Adrenal gland (tissue), 12 donors: Measurements from ENCODE around the gene ARL5B. TPM values are rescaled to one million over a fixed set of nuclear protein-coding genes. Genes with fewer than 3 reads are reported as not detected.

Experiments used
- DNase-seq, 7 donors: peaks; one replicate each; pipeline ENCODE4 v3.0.0-alpha.2; 2019 to 2020
- H3K27ac ChIP-seq, 5 donors: fragments of 200-600 bp; sonication (generic) in 4 of 5; 1 replicate in 3 of 5; 2 replicates in 2 of 5; pipeline versions ENCODE4 v1.5.1 to v1.8.0; 2016 to 2020; ENCODE audit warnings: mild to moderate bottlenecking in 1 of 5
- H3K27me3 ChIP-seq: fragments of 200-600 bp; 2 replicates; pipeline ENCODE4 v1.8.0; 2021
- H3K36me3 ChIP-seq, 2 donors: fragments of 200-600 bp; replicated peaks in 1 of 2; 1 replicate in 1 of 2; 2 replicates in 1 of 2; pipeline versions ENCODE4 v1.5.1 to v1.8.0; 2018 to 2022
- H3K4me1 ChIP-seq, 2 donors: fragments of 200-600 bp; replicated peaks in 1 of 2; 1 replicate in 1 of 2; 2 replicates in 1 of 2; pipeline versions ENCODE4 v1.5.1 to v1.8.0; 2018 to 2021
- H3K4me3 ChIP-seq, 4 donors: fragments of 200-600 bp; sonication (generic) in 3 of 4; one replicate each; pipeline ENCODE4 v1.5.1; 2016 to 2018
- H3K9me3 ChIP-seq, 3 donors: fragments of 200-600 bp; sonication (generic) in 1 of 3; replicated peaks in 1 of 3; 1 replicate in 2 of 3; 2 replicates in 1 of 3; pipeline versions ENCODE4 v1.5.1 to v1.8.0; 2016 to 2021
- POLR2A ChIP-seq, 2 donors: fragments of 450-650 bp; IDR thresholded peaks; one replicate each; pipeline ENCODE4 v1.6.1; 2017; ENCODE audit warnings: antibody characterized with exemption in 2 of 2, mild to moderate bottlenecking in 2 of 2, moderate library complexity in 1 of 2
- WGBS, 4 donors: extraction: QIAGEN DNeasy Blood & Tissue Kit in 2 of 4; methylation state at CpG; one replicate each; pipeline versions ENCODE4 v1.1.5 to v1.1.7; 2013 to 2017; 5-methylcytosine and 5-hydroxymethylcytosine counted together
- intact Hi-C, 2 donors: fragments of 100-400 bp; cut with DNase I; formaldehyde crosslinking; loops; one replicate each; pipeline versions ENCODE4 v1.14.1 to v1.15.0; 2022 to 2023
- polyA plus RNA-seq, 3 donors: library from polyadenylated mRNA; stranded (reverse); fragments of 200-250 nt in 2 of 3; fragments of 350-450 nt in 1 of 3; fragmentation: Illumina TruSeq in 1 of 3; extraction: RNeasy Lipid Tissue Mini Kit (QIAGEN cat#74804) in 1 of 3; gene quantifications; one replicate each; pipeline ENCODE4 v1.2.3, GENCODE V29; 2013 to 2014
- total RNA-seq, 9 donors: library from RNA; depleted of rRNA in 4 of 9; stranded (reverse); fragments of >200 nt in 4 of 9; fragments of 120-200 nt in 1 of 9; fragmentation: NEBNext Ultra II Directional in 1 of 9; extraction: Animal tissue kit (Norgen Biotek cat#: 25700) in 1 of 9; gene quantifications; one replicate each; pipeline versions ENCODE4 v1.1.0 to v1.2.4, GENCODE V29; 2013 to 2023
- TF ChIP-seq, protein P1 (sequence below), 6 experiments: fragments of 450-650 bp in 4 of 6; fragments of 200-600 bp in 2 of 6; sonication (generic) in 1 of 6; IDR thresholded peaks; 1 replicate in 5 of 6; 2 replicates in 1 of 6; pipeline versions ENCODE4 v1.5.1 to v1.8.0; 2016 to 2021; ENCODE audit warnings: antibody characterized with exemption in 6 of 6, mild to moderate bottlenecking in 2 of 6, moderate library complexity in 1 of 6
- donor health status: healthy with polysubstance abuse.
- donor health status: Bipolar disorder and iron deficiency.
- donor health status: DM: yes; HTN: yes; CAD: no.
- donor health status: DM: no; HTN: no; CAD: no.
- donor health status: DM: no; HTN: no; CAD: no.
- donor health status: DM: yes; HTN: yes; CAD: no.

The ARL5B gene
- total and polyA plus RNA-seq, 12 donors, result 1.6 to 24.2 (median 10.0) TPM

DNA sequence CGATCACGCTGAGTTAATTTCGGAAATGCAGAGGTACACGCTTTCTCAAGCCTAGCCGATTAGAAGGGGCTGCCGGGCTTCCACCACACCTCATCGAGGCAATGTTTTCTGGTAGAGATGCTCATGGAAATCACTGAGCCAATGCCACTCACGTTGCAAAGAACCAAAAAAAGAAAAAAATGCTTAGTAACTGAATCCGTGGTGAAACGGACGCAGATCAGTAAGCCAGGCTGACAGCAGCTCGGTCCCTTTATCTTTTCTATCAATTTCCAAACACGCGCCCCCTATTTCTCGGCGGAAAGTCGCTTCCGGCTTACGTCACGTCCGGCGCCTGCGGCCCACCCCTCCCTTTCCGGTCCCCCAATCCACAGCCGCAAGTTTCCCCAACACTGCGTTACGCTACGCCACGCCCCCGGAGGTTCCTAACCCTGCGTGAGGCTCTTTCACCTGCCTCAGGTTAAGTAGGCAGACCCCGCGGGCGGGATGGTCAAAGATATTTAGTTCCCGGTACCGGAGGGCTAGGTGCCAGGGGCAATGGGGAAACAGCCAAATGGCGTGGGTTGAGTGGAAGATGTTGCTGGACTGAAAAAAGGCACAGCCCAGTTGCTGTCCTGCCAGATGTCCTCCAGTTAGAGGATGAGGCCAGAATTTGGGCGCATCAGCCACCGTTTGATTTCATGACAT is 7.8 kb upstream of the ARL5B start, which contains the start of gene NSUN6:
TSS of gene NSUN6 (minus strand) at position 264 of the 684 bp plus-strand sequence. CDS start 384 bp downstream, outside the sequence.
- Histone ChIP-seq H3K27me3 (no peaks in the 10 kb centered on the region), H3K27ac (peak within 1 kb of the TSS; percentile 80 to 97 (median 93)), H3K4me1 (peaks cover 17 to 18% of the 10 kb centered on the region in 2 donors), H3K9me3 (no peaks in the 10 kb centered on the region), H3K4me3 (peak within 1 kb of the TSS; percentile 60 to 96 (median 80)), H3K36me3 (no peaks in the 10 kb centered on the region)
- 0 to 1% (median 1%) methylated on average over 38 to 39 of the region's 39 CpGs for WGBS, 4 donors
- intact Hi-C loops, result no loop called here
- peak; percentile 51 to 78 for TF ChIP-seq POLR2A (IDR thresholded peaks at IDR 0.05)
- TF ChIP-seq, protein P1, sequence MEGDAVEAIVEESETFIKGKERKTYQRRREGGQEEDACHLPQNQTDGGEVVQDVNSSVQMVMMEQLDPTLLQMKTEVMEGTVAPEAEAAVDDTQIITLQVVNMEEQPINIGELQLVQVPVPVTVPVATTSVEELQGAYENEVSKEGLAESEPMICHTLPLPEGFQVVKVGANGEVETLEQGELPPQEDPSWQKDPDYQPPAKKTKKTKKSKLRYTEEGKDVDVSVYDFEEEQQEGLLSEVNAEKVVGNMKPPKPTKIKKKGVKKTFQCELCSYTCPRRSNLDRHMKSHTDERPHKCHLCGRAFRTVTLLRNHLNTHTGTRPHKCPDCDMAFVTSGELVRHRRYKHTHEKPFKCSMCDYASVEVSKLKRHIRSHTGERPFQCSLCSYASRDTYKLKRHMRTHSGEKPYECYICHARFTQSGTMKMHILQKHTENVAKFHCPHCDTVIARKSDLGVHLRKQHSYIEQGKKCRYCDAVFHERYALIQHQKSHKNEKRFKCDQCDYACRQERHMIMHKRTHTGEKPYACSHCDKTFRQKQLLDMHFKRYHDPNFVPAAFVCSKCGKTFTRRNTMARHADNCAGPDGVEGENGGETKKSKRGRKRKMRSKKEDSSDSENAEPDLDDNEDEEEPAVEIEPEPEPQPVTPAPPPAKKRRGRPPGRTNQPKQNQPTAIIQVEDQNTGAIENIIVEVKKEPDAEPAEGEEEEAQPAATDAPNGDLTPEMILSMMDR (IDR thresholded peaks at IDR 0.05), result no peak
- peak; percentile 91 to 96 (median 93) for DNase-seq

DNA sequence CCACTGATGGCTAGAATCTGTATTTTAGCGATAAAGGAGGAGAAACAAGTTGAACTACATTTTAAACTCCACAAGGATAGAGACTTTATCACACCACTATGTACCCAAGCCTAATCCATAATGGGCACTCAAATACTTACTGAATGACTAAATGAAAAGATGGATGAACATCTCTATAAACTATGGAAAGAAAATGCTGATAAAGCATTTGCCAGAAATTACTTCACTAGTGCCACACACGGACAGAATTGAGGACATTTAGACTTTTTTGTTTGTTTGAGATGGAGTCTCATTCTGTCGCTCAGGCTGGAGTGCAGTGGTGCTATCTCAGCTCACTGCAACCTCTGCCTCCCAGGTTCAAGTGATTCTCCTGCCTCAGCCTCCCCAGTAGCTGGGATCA is 6.1 kb upstream of the ARL5B start:
- Histone ChIP-seq H3K27me3 (no peaks in the 10 kb centered on the region), H3K36me3 (no peaks in the 10 kb centered on the region), H3K4me1 (peaks cover 21% of the 10 kb centered on the region in 2 donors), H3K27ac (no peak overlapping the region), H3K4me3 (no peak overlapping the region), H3K9me3 (no peaks in the 10 kb centered on the region)
- no peak for DNase-seq
- 89 to 98% (median 94%) methylated on average over 3 of the region's 3 CpGs for WGBS, 4 donors
- TF ChIP-seq, protein P1 (IDR thresholded peaks at IDR 0.05), result no peak
- TF ChIP-seq POLR2A (IDR thresholded peaks at IDR 0.05), result no peak
- intact Hi-C loops, result no loop called here

DNA sequence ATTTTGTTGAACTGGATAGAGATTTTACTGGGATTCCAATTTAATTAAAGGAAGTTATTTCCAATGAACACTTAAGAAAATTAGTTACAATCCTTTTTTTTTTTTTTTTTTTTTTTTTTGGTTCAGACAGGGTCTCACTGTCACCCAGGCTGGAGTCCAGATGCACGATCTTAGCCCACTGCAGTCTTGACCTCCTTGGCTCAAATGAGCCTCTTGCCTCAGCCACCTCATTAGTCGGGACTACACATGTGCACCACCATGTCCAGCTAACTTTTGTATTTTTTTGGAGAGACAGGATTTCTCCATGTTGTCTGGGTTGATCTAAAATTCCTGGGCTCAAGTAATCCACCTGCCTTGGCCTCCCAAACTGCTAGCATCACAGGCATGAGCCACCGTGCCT is 2.5 kb upstream of the ARL5B start:
- intact Hi-C loops, result no loop called here
- H3K4me1 ChIP-seq, result peaks cover 16 to 18% of the 10 kb centered on the region in 2 donors
- no peak for DNase-seq
- H3K9me3 ChIP-seq, result no peaks in the 10 kb centered on the region
- no peak overlapping the region for H3K4me3 ChIP-seq
- H3K36me3 ChIP-seq, result no peaks in the 10 kb centered on the region
- TF ChIP-seq, protein P1 (IDR thresholded peaks at IDR 0.05), result no peak
- no peak for TF ChIP-seq POLR2A (IDR thresholded peaks at IDR 0.05)
- H3K27me3 ChIP-seq, result no peaks in the 10 kb centered on the region
- no peak overlapping the region for H3K27ac ChIP-seq
- 76 to 88% (median 84%) methylated on average over 3 of the region's 3 CpGs for WGBS, 4 donors

DNA sequence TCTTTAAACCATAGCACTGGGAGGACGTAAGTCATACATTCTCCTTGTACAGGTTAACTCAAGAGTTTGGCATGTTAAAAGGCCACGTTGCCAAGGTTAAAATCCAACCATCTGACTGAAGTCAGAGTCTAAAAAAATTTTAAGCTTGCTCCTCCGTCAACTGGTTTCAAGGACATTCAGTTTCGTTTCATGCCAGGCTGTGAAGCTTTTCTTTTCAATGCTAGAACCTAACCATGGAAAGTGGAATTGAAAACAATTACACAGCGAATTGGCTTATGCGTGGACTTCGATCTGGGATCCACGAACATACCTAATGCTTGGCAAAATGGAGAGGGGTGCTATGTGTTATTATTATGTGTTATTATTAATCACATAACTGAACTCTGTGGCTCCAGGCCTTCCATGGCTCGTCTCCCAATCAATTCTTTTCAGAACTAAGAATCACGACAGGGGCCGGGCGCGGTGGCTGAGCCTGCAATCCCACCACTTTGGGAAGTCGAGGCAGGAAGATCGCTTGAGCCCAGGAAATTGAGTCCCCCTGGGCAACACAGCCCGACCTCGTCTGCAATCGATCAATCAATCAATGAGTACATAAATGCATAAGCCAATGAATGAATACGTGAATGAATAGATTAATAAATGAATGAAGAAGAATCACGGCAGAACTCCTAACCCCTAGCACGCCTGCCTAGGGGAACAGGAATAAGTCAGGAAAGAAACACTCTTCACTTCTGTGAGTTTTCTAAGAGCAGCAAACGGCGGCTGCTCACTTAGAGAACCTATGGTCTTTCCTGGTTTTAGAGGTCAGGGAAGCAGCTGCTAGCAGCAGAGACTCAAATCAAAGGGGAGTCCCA is 733 bp upstream of the ARL5B start:
- WGBS, 4 donors, result 8 to 12% (median 12%) methylated on average over 23 of the region's 23 CpGs
- H3K9me3 ChIP-seq, result no peaks in the 10 kb centered on the region
- H3K4me1 ChIP-seq, result peaks cover 16 to 25% of the 10 kb centered on the region in 2 donors
- no peaks in the 10 kb centered on the region for H3K36me3 ChIP-seq
- peak overlapping the region; percentile 1 to 89 (median 54) for H3K4me3 ChIP-seq
- H3K27ac ChIP-seq, result peak overlapping the region; percentile 62 to 99 (median 96)
- H3K27me3 ChIP-seq, result no peaks in the 10 kb centered on the region
- peak; percentile 18 to 71 for TF ChIP-seq POLR2A (IDR thresholded peaks at IDR 0.05)
- TF ChIP-seq, protein P1 (IDR thresholded peaks at IDR 0.05), result no peak
- peak in 6 of 7 donors; percentile 55 to 66 (median 61) for DNase-seq
- intact Hi-C loops, result no loop called here
